Measurements from ENCODE around the gene CCDC88A.
"Not testable (repeated sequence)": the region's sequence is repeated elsewhere in the genome, so short reads cannot be mapped to it uniquely, and the experiment has no call there.

The CCDC88A gene

GRCh38 chr2:55385516-55385915 is 34.1 kb downstream of the CCDC88A start:
- not testable (repeated sequence) for DNase-seq (ENCODE audit: low read depth)

GRCh38 chr2:55384786-55385185 is 34.9 kb downstream of the CCDC88A start:
- DNase-seq (ENCODE audit: low read depth): no peak

- DNase-seq (ENCODE audit: low read depth): no peak
Observed at GRCh38 chr2:55371376-55371775, 48.3 kb downstream of the CCDC88A start.

GRCh38 chr2:55370208-55370607 is 49.4 kb downstream of the CCDC88A start:
- no peak for DNase-seq (ENCODE audit: low read depth)

- no peak for DNase-seq (ENCODE audit: low read depth)
Observed at GRCh38 chr2:55365303-55365702, 54.4 kb downstream of the CCDC88A start.

GRCh38 chr2:55364189-55365055 is 55.2 kb downstream of the CCDC88A start:
- DNase-seq (ENCODE audit: low read depth): no peak

GRCh38 chr2:55363636-55364035 is 56.0 kb downstream of the CCDC88A start:
- no peak for DNase-seq (ENCODE audit: low read depth)

- no peak for DNase-seq (ENCODE audit: low read depth)
Observed at GRCh38 chr2:55361465-55362189, 58.0 kb downstream of the CCDC88A start.

- DNase-seq (ENCODE audit: low read depth): no peak
Observed at GRCh38 chr2:55358451-55358850, 61.2 kb downstream of the CCDC88A start.

GRCh38 chr2:55357927-55358326 is 61.7 kb downstream of the CCDC88A start:
- DNase-seq (ENCODE audit: low read depth): no peak

- no peak for DNase-seq (ENCODE audit: low read depth)
Observed at GRCh38 chr2:55357164-55357563, 62.5 kb downstream of the CCDC88A start.

- DNase-seq (ENCODE audit: low read depth): not testable (repeated sequence)
Observed at GRCh38 chr2:55356136-55356535, 63.5 kb downstream of the CCDC88A start.

GRCh38 chr2:55355451-55355850 is 64.2 kb downstream of the CCDC88A start:
- no peak for DNase-seq (ENCODE audit: low read depth)

- no peak for DNase-seq (ENCODE audit: low read depth)
Observed at GRCh38 chr2:55351672-55352071, 68.0 kb downstream of the CCDC88A start.

- no peak for DNase-seq (ENCODE audit: low read depth)
Observed at GRCh38 chr2:55345064-55345463, 74.6 kb downstream of the CCDC88A start.

GRCh38 chr2:55338268-55338667 is 81.4 kb downstream of the CCDC88A start:
- DNase-seq (ENCODE audit: low read depth): no peak

- DNase-seq (ENCODE audit: low read depth): no peak
Observed at GRCh38 chr2:55334728-55335127, 84.9 kb downstream of the CCDC88A start.

- no peak for DNase-seq (ENCODE audit: low read depth)
Observed at GRCh38 chr2:55330541-55331297, 88.9 kb downstream of the CCDC88A start.

GRCh38 chr2:55327470-55328230 is 92.0 kb downstream of the CCDC88A start:
- no peak for DNase-seq (ENCODE audit: low read depth)

- DNase-seq (ENCODE audit: low read depth): no peak
Observed at GRCh38 chr2:55314985-55315384, 104.7 kb downstream of the CCDC88A start.

GRCh38 chr2:55311444-55311870 is 108.2 kb downstream of the CCDC88A start:
- no peak for DNase-seq (ENCODE audit: low read depth)

- DNase-seq (ENCODE audit: low read depth): no peak
Observed at GRCh38 chr2:55309446-55309845, 110.2 kb downstream of the CCDC88A start.
